Measurements from ENCODE around the gene DPF3.
"Not testable (repeated sequence)": the region's sequence is repeated elsewhere in the genome, so short reads cannot be mapped to it uniquely, and the experiment has no call there.

Gene DPF3

DNA sequence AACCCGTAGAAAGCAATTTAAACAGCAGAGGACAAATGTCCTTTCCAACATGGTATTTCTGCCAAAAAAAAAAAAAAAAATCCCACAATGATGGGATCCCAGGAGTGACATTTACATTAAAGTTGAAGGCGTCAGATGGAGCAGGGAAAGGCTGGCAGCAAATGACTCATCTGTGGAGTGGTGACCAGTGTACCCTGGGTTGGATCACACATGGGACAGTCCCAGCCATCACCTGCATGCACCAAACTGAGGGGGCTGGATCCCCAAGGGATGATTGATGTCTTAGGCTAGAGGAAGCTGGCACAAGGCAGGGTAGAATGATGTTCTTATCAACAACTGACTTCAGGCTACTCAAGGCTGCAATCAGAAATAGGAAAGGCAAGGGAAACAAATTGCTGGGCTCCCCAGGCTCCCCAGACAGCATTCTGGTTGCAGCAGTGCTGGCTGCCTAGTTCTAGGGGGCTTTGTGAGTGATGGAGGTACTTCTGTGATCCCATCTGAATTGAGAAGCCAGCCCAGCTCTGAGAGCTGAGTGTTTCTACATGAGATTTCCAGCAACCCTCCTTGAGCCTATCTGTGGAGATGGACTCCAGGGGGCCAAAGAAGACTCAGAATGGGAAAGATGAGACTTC lies 117.9 kb downstream of the DPF3 start:
- no peak for DNase-seq (ENCODE audit: low read depth in 2 of 3, low spot score in 2 of 3)

DNA sequence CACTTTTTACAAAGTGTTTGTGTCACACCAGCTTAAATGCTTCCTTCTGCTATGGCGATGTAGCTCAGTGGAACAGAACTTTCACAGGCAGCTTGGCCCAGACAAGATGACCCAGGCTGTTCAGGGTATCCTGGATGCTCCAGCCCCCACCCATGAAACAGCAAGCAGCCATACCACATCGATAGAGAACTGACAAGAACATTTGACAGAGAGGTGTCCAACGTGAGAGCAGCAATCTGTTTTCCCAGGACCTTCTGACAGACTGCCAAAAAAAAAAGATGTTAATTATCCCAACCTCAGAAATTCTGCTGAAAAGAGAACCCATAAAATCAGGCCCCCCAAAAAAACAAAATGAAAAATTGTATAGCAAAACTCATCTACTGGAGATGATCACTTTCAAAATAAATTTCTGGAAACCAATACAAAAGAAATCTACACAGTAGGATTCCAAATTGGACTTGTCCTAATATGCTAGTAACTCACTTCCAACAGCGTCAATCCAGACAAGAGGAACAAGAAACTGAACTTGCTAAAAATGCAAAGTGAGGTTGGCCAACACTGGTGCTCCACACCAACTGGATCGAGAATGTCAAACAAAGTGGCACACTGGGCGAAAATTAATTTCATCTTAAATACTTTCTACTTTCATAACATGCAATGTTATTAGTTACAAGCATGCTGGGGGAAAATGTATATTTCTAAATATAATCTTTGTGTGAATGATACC lies 118.8 kb downstream of the DPF3 start:
- DNase-seq (ENCODE audit: low read depth in 2 of 3, low spot score in 2 of 3) = no peak

DNA sequence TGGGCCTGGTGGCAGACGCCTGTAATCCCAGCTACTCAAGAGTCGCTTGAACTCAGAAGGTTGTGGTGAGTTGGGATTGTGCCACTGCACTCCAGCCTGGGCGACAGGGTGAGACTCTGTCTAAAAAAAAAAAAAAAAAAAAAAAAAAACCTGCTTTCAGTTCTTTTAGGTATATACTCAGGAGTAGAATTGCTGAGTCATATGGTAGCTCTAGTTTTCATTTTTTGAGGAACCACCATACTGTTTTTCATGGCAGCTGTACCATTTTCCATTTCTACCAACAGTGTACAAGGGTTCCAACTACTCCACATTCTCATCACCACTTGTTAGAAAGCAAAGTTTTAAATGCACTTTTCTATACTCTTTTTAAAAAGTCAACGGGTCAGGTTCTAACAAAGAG lies 119.8 kb downstream of the DPF3 start:
- DNase-seq (ENCODE audit: low read depth in 2 of 3, low spot score in 2 of 3) = no peak

DNA sequence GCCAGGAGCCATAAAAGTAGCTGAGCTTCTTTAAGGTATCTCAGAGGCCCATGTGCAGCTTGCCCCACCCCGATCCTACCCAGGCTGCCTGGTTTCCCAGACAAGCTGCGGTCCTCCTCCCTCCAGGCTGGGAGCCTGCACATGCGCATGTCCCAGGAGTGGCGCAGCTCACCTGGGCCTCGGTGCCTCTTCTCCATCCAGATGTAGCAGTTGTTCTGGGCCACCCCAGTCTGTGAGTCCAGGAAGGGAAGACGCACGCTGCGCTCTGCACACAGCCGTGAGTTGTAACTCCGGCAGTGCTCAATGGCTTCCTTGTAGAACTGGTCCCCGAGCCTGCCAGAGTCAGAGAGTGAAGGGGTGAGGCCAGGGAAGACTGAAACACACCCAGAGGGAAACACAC lies 122.3 kb downstream of the DPF3 start:
- no peak for DNase-seq (ENCODE audit: low read depth in 2 of 3, low spot score in 2 of 3)

DNA sequence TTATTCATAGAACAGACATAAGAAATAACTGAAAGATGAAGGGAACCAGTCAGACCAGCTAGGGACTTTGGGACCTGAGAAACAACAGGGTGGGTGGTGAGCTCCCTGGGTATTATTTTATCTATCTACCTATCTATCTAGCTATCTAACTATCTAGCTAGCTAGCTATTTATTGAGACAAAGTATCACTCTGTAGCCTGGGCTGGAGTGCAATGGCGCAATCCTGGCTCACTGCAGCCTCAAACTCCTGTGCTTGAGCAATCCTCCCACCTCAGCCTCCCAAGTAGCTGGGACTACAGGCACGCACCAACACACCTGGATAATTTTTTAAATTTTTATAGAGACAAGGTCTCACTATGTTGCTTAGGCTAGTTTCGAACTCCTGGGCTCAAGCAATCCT lies 127.6 kb downstream of the DPF3 start:
- no peak for DNase-seq (ENCODE audit: low read depth in 2 of 3, low spot score in 2 of 3)

DNA sequence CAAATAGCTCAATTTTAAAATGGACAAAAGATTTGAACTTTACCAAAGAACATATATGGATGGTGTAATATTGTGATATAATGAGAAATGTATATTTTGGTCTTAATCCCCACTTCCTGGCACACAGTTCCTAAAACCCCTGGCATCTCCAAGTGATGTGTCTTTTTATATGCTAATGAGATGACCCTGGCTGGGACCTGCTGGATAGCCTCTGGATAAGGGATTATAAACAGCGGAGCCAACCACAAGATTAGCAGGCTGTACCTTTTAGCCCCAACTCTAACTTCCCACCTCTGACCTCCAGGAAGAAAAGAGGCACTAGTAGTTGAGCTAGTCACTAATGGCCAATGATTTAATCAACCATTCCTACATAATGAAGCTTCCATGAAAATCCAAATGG lies 130.0 kb downstream of the DPF3 start:
- DNase-seq (ENCODE audit: low read depth in 2 of 3, low spot score in 2 of 3) = no peak

DNA sequence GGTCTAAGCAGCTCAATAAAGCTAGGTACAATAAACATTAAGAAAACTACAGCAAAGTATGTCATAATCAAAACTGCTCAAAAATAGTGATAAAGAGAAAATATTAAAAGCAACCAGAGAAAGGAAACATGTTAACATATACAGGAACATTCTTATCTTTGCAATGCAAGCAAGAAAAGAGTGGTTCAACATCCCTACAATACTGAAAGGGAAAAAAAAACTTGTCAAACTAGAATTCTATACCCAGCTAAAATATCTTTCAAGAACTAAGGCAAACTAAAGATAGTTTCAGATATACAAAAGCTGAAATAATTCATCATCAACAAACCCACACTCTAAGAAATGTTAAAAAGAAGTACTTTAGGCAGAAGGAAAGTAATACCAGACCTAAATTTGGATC lies 134.2 kb downstream of the DPF3 start:
- DNase-seq (ENCODE audit: low read depth in 2 of 3, low spot score in 2 of 3) = no peak

DNA sequence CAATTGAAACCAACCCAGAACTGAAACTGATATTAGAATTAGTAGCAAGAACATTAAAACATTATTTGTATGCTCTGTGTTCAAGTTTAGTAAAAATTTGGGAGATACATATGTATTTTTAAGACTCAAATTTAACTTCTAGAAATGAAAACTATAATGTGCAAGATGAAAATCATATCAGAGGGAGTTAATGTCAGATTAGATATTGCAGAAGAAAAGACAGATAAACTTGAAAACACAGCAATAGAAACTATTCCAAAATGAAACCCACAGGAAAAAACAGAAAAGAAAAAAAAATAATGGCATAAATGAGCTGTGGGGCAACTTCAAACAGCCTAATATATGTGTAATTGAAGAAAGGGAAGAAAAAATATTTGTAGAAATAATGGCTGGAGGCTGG lies 134.9 kb downstream of the DPF3 start:
- no peak for DNase-seq (ENCODE audit: low read depth in 2 of 3, low spot score in 2 of 3)

DNA sequence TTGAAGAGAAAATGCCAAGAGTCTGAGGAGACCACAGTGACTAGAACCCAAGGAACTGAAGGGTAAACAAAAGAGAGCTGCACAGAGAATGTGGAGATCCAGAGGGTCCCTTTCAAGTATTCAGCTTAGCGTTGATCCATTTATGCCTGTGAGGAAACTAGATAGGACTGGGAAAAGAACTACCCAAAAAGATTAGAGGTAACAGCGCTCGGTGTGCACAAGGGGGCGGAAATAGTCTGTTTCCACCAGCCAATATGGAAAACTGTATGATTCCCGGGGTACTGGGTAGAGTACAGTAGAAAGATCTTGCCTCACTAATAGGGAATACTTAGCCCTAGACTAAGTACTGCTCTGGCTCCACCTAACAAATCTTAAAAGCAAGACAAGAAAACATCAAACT lies 135.5 kb downstream of the DPF3 start:
- no peak for DNase-seq (ENCODE audit: low read depth in 2 of 3, low spot score in 2 of 3)

DNA sequence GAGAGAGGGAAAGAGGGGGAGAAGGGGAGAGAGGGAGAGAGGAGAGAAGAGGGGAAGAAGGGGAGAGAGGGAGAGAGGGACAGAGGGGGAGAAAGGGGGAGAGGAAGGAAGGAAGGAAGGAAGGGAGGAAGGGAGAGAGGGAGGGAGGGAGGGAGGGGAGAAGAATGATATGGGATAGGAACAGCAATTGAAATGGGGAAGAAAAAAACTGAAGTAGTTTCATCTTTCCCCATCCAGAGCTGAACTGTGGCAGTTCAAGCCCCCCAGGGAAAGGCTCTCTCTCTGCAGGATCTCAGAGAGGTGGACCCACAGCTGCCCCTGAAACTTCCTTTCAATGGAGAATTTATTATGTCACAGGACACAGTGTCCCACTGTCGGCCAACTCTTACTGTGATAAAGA lies 136.9 kb downstream of the DPF3 start:
- no peak for DNase-seq (ENCODE audit: low read depth in 2 of 3, low spot score in 2 of 3)

DNA sequence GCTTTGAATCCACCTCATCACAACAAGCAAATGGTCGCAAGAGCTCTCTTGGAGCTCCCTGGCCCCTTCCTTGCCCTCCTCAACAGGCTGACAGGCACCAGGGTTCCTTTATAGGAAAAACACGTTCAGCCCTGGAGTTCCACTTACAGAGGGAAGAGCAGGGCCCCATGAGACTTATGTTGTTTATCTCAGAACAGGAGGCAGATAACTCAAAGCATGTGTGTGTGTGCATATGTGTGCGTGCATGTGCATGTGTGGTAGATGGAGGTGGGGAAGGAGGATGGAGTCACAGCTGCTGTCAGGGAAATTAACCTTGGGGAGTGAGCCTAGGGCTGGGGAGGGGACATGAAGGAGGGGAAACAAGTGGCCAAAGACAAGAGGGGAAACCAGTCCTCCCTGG lies 138.1 kb downstream of the DPF3 start:
- DNase-seq (ENCODE audit: low read depth in 2 of 3, low spot score in 2 of 3) = no peak

DNA sequence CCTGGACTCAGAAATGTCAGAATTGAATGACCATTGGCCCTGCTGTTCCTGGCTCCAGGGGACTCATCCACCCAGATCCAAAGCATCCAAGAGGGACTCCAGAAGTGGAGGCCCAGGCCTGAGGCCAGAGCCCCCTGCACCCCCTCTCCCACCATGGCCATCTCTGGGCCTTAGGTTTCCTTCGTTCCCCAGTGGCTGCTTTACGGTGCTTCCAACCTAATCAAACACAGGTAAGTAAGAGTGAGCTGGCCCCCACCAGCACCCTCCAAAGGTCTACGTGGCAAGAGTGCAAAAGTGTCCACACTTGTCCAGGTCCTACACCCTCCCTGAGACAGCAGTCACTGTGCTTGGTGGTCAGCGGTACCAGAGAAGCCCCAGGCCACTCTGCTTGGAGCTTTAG lies 139.0 kb downstream of the DPF3 start:
- DNase-seq (ENCODE audit: low read depth in 2 of 3, low spot score in 2 of 3) = no peak

DNA sequence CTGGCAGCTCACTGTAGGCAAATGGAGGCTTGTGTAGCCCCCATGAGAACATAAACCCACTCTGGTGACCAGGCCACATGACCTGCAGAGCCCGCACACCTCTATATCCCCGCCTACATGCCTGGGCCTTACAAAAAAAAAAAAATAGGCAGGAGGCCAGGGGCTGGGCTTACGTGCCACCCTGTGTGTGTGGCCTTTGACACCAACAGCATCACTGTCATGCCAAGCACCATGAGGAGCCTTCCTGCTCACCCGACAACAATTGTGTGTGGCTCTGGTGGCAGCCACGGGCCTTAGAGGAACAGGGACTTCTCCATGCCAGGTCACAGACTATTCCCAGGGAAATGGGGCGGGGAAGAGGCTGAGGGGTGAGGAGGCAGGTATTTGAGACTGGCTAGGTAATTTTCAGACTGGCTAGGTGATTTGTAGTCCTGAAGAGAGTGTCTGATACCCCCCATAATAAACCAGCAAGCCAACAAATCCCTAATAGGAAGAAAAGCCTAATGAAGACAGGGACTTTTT lies 140.0 kb downstream of the DPF3 start:
- DNase-seq (ENCODE audit: low read depth in 2 of 3, low spot score in 2 of 3) = no peak

DNA sequence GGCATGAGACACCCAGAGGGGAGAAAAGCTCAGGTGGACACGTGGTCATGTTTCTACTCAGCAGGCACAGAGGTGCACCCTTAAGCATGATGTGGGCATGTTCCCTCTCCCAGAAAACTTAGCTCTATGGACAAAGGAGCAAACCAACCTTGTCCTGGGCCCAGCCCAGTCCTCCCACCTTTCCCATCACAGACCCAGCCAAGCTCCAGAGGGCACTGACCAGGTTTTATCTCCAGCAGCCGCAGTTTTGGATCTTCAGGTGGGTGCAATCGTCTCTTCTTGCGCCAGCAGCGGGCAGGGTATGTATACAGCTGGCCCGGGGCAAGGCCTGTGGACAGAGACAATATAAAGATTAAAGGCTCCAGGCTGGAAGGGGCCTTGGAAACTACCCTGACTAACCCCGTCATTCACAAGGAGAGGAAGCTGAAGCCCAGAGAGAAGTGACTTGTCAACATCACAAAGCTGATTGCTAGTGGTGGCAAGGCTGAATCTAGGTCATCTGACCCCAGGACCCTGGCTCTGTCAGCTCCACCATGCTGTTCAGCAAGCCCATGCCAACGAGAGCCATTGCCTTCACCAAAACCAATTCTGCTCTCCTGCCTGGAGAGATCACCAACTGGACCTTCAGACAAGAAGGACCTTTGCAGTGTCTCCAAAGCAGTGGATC lies 140.7 kb downstream of the DPF3 start:
- no peak for DNase-seq (ENCODE audit: low read depth in 2 of 3, low spot score in 2 of 3)

DNA sequence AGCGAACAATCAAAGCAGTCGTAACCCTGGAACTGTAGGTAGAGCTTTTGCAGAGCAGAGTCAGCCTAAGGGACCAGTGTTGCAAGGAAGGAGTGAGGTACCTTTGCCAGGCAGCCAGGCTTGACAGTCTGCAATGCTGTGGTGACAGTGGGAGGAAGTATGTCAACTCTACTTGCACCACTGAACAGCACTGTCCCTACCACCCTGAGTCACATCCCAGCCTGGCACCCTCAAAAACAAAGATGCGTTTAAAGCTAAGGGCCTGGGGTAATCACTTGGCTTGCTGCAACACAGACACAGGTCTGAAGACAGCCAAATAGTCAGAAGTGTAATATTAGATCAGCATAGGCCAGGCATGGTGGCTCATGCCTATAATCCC lies 141.9 kb downstream of the DPF3 start:
- no peak for DNase-seq (ENCODE audit: low read depth in 2 of 3, low spot score in 2 of 3)

DNA sequence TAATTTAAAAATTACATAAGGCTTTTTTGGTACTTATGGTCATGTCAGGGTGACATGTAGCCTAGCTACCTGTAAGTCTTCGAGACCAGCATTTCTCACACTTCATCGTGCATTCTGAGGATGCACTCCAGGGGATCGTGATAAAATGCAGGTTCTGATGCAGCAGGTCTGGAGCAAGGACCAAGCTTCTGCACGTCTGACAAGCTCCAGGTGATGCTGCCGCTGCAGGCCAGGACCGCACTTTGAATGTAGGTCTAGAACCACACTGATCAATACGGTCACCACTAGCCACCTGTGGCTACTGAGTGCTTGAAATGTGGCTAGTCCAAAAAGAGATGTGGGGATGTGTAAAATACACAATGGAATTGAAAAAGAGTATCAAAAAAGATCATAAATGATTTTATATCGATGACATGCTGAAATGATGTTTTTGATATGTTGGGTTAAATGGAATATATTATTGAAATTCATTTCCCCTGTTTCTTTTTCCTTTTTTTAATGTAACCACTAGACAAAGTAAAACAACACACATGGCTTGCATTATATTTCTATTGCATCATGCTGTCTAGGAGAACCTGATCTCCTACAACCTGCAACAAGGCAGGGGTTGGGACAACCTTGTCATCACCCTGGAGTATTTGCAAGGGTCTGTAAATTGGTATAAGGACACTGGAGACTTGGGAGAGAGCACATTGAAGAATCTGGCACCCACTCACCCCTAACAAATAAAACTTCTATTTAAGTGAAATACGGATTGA lies 142.4 kb downstream of the DPF3 start:
- DNase-seq (ENCODE audit: low read depth in 2 of 3, low spot score in 2 of 3) = no peak

DNA sequence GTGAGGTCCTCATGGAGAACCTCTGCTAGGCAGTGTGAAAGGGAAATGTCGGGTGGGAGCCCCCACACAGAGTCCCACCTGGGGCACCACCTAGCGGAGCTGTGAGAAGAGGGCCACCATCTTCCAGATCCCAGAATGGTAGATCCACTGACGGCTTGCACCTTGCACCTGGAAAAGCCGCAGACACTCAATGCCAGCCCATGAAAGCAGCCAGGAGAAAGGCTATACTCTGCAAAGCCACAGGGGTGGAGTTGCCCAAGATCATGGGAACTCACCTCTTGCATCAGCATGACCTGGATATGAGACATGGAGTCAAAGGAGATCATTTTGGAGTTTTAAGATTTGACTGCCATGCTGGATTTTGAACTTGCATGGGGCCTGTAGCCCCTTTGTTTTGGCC lies 145.0 kb downstream of the DPF3 start:
- not testable (repeated sequence) for DNase-seq (ENCODE audit: low read depth in 2 of 3, low spot score in 2 of 3)

DNA sequence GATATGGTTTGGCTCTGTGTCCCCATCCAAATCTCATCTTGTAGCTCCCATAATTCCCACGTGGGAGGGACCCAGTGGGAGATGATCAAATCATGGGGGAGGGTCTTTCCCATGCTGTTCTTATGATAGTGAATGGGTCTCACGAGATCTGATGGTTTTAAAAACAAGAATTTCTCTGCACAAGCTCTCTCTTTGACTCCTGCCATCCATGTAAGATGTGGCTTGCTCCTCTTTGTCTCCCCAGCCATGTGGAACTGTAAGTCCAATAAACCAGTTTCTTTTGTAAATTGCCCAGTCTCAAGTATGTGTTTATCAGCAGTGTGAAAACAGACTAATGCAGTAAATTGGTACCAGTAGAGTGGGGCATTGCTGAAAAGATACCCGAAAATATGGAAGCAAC lies 146.2 kb downstream of the DPF3 start:
- no peak for DNase-seq (ENCODE audit: low read depth in 2 of 3, low spot score in 2 of 3)

DNA sequence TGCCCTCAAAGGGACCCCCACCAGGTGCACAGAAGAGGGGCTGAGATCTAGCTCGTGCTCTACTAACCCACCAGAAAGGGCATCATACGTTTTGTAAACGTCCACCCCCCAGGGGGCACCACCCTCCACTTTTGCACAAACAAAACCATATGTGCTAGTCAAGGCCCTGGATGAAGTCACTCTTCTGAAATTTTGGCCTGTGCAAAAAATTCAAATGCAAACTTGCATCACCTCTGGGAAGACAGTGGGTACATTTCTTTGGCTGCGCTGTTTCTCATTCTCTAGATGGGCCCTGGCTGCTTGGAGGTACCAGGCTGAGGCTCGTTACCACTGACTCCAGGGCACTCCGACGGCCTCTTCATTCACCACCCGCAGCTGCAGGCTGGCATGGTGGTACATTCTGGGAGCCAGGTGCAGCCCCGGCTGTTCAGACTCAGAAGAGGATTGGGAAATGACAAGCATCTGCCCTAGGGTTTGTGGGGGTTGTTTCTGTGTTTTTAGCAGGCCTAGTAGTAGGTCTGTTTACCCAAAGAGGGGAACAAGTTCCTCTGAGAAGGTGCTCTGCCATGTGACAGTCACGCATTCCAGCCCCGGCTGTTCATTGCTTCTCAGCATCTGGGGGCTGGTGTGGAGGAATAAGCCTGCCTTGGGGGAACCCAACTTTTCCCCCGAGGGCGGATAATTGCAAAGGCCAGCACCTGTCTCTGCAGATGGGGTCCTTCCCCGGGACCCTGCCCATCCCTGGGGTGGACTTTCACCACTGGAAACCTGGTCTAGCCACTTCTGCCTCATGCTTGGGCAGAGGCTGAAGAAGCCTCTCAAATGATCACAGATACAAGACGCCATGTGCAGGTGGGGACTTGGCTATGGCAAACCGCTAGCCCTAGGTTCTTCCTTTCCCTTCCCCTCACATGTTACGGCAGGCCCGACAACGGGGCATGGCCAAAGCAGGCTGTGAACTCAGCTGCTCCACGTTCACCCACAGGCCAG lies 147.6 kb downstream of the DPF3 start:
- no peak for DNase-seq (ENCODE audit: low read depth in 2 of 3, low spot score in 2 of 3)

DNA sequence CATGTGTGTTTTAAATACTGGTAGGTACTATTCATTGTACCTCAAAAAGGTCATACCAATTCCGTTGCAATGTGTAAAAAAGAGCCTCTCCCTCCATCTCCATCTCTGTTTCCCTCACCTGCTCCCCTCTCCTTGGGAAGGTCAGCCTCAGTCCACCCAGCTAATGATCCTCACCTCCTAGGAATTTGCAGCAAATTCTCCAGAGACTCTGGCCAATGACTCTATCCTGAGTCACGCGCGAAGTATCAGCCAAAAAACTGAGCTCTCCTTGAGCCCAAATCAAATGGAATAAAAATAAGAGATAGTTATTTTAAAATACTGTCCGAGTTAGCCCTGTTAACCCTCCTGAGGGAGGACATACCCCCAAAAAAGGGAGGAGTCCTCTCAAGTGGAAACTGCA lies 148.4 kb downstream of the DPF3 start:
- DNase-seq (ENCODE audit: low read depth in 2 of 3, low spot score in 2 of 3) = no peak

Measured in activated CD8-positive, alpha-beta memory T cell treated with anti-CD3 and anti-CD28 coated beads for 48 hours (primary cell).